NT2/D1 (cell line): ENCODE measurements around the gene HAX1.

Experiments used
- DNase-seq: peaks from one replicate; pipeline ENCODE4 v3.0.0-alpha.2; 2011; ENCODE audit warnings: low read depth, low spot score
- H3K27me3 ChIP-seq: 2 replicates; pipeline ENCODE4 v1.6.0; 2011; ENCODE audit warnings: mild to moderate bottlenecking; ENCODE audit not compliant: insufficient read length, insufficient read depth
- H3K36me3 ChIP-seq: 2 replicates; pipeline ENCODE4 v1.6.1; 2011; ENCODE audit warnings: mild to moderate bottlenecking, low read length, mixed read lengths; ENCODE audit not compliant: insufficient read depth, insufficient read length
- H3K4me1 ChIP-seq: 2 replicates; pipeline ENCODE4 v1.5.1; 2011; ENCODE audit not compliant: insufficient read depth, insufficient read length
- H3K4me3 ChIP-seq: 2 replicates; pipeline ENCODE4 v1.5.1; 2011; ENCODE audit warnings: low read depth; ENCODE audit not compliant: insufficient read length
- H3K9ac ChIP-seq: 2 replicates; pipeline ENCODE4 v1.6.0; 2011; ENCODE audit warnings: low read depth; ENCODE audit not compliant: insufficient read length
- H3K9me3 ChIP-seq: 2 replicates; pipeline ENCODE4 v1.5.1; 2011; ENCODE audit warnings: mild to moderate bottlenecking, low read length; ENCODE audit not compliant: insufficient read depth
- SUZ12 ChIP-seq: IDR thresholded peaks from 2 replicates; pipeline ENCODE4 v1.6.1; 2011; ENCODE audit not compliant: insufficient read length, insufficient read depth; ENCODE audit errors: extremely low read depth
- YY1 ChIP-seq: IDR thresholded peaks from 2 replicates; pipeline ENCODE4 v1.6.1; 2011; ENCODE audit not compliant: insufficient read length, insufficient read depth
- ZNF274 ChIP-seq: IDR thresholded peaks from 2 replicates; pipeline ENCODE4 v1.6.1; 2011; ENCODE audit warnings: mild to moderate bottlenecking, low read depth, low read length

HAX1 gene

DNA sequence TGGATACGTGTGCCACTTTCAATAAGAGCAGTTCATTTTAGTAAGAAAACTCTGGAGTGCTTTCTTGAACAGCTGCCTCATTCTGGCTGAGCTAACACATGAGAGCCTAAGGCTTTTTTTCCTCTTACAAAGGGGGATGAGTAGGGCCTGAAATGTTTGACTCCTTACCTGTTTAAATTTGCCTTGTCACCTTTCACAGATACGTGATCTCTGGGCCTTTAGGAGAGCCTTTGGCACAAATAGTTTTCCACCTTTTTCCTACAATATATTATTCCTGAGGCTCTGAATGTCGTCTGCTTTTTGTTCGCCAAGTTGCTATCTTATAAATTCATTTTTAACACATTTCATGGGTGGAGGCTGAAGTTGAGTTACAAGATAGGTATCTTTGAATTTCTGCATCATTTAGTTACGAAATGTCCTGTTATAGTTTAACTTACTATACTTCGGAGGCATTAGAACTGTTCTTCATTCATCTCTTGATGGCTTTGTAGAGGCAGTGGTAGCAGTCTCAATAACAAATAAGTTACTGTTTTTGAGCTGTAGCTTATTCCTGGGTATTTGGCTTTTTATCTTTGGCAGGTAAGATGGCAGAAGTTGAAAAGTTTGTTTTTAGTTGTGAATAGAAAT, 34.4 kb upstream of the HAX1 start:
- no peaks in the 10 kb centered on the region for H3K27me3 ChIP-seq
- peaks cover 89% of the 10 kb centered on the region for H3K36me3 ChIP-seq

DNA sequence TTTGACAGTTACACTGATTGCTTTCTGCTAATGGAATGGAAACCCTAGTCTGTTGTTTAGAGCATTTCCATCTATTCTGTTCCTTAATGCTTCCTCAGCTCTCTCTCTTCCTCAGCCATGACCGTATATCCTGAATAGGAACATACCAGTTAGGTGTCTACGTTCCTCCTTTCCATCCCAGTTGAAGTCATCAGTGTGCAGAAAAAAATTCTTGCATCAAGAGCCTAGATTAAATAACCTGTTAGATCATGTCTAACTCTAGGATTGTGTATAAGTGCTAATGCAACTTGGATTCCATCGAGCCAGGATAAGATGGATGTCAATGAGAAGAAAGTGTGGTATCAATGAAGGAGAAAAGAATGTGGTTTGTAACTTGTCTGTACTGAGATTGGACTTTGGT, 32.9 kb upstream of the HAX1 start:
- peaks cover 93% of the 10 kb centered on the region for H3K36me3 ChIP-seq
- no peak overlapping the region for H3K9ac ChIP-seq
- DNase-seq = no peak
- H3K4me3 ChIP-seq = no peak overlapping the region
- TF ChIP-seq YY1 (no peak), ZNF274 (no peak), SUZ12 (no peak)
- no peaks in the 10 kb centered on the region for H3K27me3 ChIP-seq
- H3K9me3 ChIP-seq = no peaks in the 10 kb centered on the region
- no peaks in the 10 kb centered on the region for H3K4me1 ChIP-seq

More for the DNA sequence above, 34.4 kb upstream of the HAX1 start:
- H3K9me3 ChIP-seq = no peaks in the 10 kb centered on the region
- TF ChIP-seq YY1 (no peak), SUZ12 (no peak), ZNF274 (no peak)
- no peak overlapping the region for H3K9ac ChIP-seq
- no peak for DNase-seq
- H3K4me1 ChIP-seq = no peaks in the 10 kb centered on the region
- no peak overlapping the region for H3K4me3 ChIP-seq

DNA sequence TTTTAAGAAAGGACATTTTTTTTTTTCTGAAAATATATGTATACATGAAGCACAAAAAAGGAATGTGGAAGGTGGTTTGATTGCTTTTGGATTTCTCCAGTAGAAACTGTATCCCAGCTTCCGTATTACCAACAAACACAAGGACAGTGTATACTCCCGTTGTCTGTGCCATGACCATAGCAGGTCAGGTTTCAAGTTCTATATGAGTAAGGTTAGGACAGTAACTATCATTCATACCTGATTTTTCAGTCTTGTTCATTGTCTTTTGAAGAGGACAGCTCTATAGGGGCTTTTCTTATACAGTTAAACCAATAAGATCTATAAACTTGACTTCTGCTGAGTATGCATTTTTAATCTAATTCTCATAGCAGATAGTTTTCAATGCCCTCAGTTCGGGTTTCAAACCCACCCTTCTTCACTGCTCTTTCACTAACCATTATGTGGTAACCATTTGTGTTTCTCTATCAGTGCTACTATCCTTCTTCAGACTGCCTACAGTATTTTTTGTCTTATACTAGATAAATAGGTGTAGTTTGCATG, 32.1 kb upstream of the HAX1 start:
- H3K9me3 ChIP-seq = no peaks in the 10 kb centered on the region
- no peak for TF ChIP-seq YY1
- no peak for TF ChIP-seq ZNF274
- no peak for TF ChIP-seq SUZ12
- H3K4me3 ChIP-seq = no peak overlapping the region
- H3K36me3 ChIP-seq = peaks cover 93% of the 10 kb centered on the region
- H3K9ac ChIP-seq = no peak overlapping the region
- no peak for DNase-seq
- H3K4me1 ChIP-seq = no peaks in the 10 kb centered on the region
- no peaks in the 10 kb centered on the region for H3K27me3 ChIP-seq

DNA sequence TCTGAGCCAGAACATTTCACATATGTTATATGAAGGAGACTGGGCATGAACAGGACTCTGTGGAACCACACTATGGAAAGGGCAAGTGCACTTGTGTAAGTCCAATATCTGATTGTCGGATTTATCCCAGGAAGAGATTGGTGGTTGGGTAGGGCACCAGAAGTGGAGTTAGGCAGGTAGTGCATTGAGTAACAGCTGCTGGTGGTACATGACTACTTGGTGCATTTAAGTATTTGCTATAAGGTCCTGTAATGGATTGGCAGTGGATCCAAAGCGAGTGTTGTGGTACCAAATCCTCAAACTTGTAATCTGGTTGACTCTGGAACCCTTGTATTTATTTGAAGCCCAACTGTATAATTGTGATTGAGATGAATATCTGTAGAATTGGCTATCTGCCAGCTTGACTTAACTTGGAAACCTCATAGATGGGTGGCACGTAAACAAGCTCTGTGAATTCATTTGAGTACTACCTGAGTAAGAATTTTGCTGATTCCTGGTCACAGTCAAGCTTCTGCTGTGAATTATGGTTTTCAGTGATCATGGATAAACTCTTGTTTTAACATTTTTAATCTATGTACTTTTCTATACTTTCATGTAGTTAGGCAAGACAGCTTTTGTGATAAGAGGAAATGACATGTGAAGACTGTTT, 30.6 kb upstream of the HAX1 start:
- no peak for TF ChIP-seq SUZ12
- DNase-seq = no peak
- H3K4me3 ChIP-seq = no peak overlapping the region
- no peaks in the 10 kb centered on the region for H3K9me3 ChIP-seq
- H3K9ac ChIP-seq = no peak overlapping the region
- H3K27me3 ChIP-seq = no peaks in the 10 kb centered on the region
- H3K36me3 ChIP-seq = peaks cover 92% of the 10 kb centered on the region
- no peaks in the 10 kb centered on the region for H3K4me1 ChIP-seq

DNA sequence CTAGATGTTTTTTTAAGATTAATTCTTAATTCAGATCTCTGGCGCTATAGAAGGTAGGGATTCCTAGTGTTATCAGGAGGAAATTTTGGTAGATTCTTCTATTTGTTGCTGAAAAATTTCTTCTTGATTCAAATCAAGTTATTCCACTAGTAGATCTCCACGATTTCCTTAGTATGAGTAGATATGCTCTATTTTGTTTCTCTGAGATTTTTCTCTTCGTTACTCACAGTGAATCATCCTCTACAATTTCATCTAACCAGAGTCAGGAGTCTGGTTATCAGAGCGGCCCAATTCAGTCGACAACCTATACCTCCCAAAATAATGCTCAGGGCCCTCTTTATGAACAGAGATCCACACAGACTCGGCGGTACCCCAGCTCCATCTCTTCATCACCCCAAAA, 18.8 kb upstream of the HAX1 start:
- DNase-seq = no peak
- Histone ChIP-seq H3K36me3 (peaks cover 95% of the 10 kb centered on the region), H3K4me1 (no peaks in the 10 kb centered on the region), H3K4me3 (no peak overlapping the region), H3K9ac (no peak overlapping the region), H3K27me3 (no peaks in the 10 kb centered on the region), H3K9me3 (no peaks in the 10 kb centered on the region)
- no peak for TF ChIP-seq YY1
- TF ChIP-seq SUZ12 = no peak
- TF ChIP-seq ZNF274 = no peak

DNA sequence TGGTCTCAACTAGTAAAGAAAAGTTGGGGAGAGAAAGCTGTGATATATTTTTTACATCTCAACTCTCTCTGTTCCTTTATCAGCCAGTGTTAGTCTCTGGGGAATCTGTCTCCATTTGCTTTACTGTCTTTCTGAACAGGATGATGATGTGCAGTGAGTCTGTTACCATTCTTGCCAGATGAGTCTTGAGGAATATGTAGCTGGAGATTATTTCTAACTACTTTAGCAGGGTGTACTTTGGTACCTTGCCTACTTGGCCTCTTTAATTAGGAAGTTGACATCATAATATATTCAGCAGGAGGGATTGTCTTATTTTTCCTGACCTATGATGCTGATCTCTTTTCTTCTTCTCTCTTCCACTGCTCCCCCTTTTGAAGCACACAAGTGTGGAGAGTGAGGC, 15.7 kb upstream of the HAX1 start:
- Histone ChIP-seq H3K27me3 (no peaks in the 10 kb centered on the region), H3K9me3 (no peaks in the 10 kb centered on the region), H3K9ac (no peak overlapping the region), H3K36me3 (peaks cover 95% of the 10 kb centered on the region), H3K4me3 (no peak overlapping the region), H3K4me1 (peaks cover 2% of the 10 kb centered on the region)
- DNase-seq = no peak
- no peak for TF ChIP-seq ZNF274

DNA sequence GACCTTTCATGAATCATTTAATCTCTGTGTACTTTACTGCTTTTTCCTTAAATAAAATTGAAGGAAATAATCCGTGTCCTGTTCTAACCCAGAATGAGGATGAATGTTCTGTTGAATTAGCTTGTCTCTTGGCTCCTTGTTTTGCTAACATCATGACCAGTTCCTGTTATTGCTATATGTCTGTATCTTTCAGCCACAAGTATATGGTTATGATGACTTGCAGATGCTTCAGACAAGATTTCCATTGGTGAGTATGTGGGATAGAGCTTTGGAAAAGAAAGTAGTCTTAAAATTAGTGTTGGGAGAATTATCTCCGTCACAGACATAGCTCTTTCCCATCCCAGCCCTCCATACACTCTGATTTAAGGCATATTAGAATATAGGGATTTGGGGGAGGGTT, 13.6 kb upstream of the HAX1 start:
- no peaks in the 10 kb centered on the region for H3K27me3 ChIP-seq
- H3K9me3 ChIP-seq = no peaks in the 10 kb centered on the region
- H3K4me1 ChIP-seq = peaks cover 2% of the 10 kb centered on the region
- TF ChIP-seq YY1 = no peak
- TF ChIP-seq SUZ12 = no peak
- TF ChIP-seq ZNF274 = no peak
- DNase-seq = no peak
- H3K9ac ChIP-seq = no peak overlapping the region
- peaks cover 100% of the 10 kb centered on the region for H3K36me3 ChIP-seq
- no peak overlapping the region for H3K4me3 ChIP-seq
